ENCODE data around the gene SBF2. TPM values are rescaled to one million over a fixed set of nuclear protein-coding genes. Genes with fewer than 3 reads are reported as not detected.

SBF2 gene
- total and polyA plus RNA-seq, 2 donors (not counting 1 experiment from before 2014, with no cell fraction given), result 5.6 to 17.7 TPM

GRCh38 chr11:10274726-10275125 is 19.3 kb downstream of the SBF2 start:
- WGBS (ENCODE audit: insufficient coverage), result no CpG with 5 or more reads among the region's 1 CpG
- no peak overlapping the region for H3K4me3 Mint-ChIP-seq

GRCh38 chr11:10273738-10274137 is 20.3 kb downstream of the SBF2 start:
- Histone ChIP-seq H3K4me1 (ENCODE audit: control insufficient read depth in 2 of 2, insufficient read depth in 2 of 2, low read length in 2 of 2) (peaks cover 0 to 4% of the 10 kb centered on the region in 2 donors), H3K27ac (ENCODE audit: low read length in 2 of 2) (no peak overlapping the region), H3K9me3 (ENCODE audit: control extremely low read depth in 1 of 3, control insufficient read depth in 2 of 3, insufficient read depth in 1 of 3, low read length in 2 of 3) (no peaks in the 10 kb centered on the region), H3K4me2 (replicated peaks; ENCODE audit: low read depth, low read length, poor library complexity, severe bottlenecking) (no peak overlapping the region), H3K36me3 (replicated peaks in 1 of 2; ENCODE audit: control extremely low read depth in 1 of 2, control insufficient read depth in 1 of 2, extremely low read depth in 1 of 2, insufficient read depth in 2 of 2, low read length in 1 of 2) (no peaks in the 10 kb centered on the region), H3K4me3 (ENCODE audit: control extremely low read depth in 1 of 5, extremely low read depth in 1 of 5, insufficient read depth in 1 of 5, low read depth in 2 of 5, low read length in 4 of 5) (no peak overlapping the region), H3K9ac (ENCODE audit: low read length) (no peak overlapping the region), H3K27me3 (replicated peaks in 1 of 4; ENCODE audit: control extremely low read depth in 1 of 4, control insufficient read depth in 3 of 4, insufficient read depth in 4 of 4, low read length in 3 of 4) (no peaks in the 10 kb centered on the region), H4K20me1 (ENCODE audit: control insufficient read depth, insufficient read depth, low read length, poor library complexity, severe bottlenecking) (no peaks in the 10 kb centered on the region), H2AFZ (ENCODE audit: insufficient read depth, low read depth, low read length, poor library complexity, severe bottlenecking) (no peak overlapping the region), H3K79me2 (ENCODE audit: control insufficient read depth, insufficient read depth, low read length) (no peaks in the 10 kb centered on the region)
- intact Hi-C loops (cut with micrococcal nuclease), result no loop called here
- Mint-ChIP-seq H3K4me3 (no peak overlapping the region), H3K27me3 (peaks cover 7% of the 10 kb centered on the region), H3K9me3 (ENCODE audit: insufficient read depth) (no peaks in the 10 kb centered on the region), H3K4me1 (peaks cover 3% of the 10 kb centered on the region), H3K27ac (no peak overlapping the region)
- DNase-seq (no peak), ATAC-seq (ENCODE audit: low read depth) (no peak)
- ChIA-PET CTCF (no interaction called here), POLR2A (no interaction called here)
- TF ChIP-seq EZH2 (IDR thresholded peaks at IDR 0.05; ENCODE audit: borderline replicate concordance, insufficient read depth, low read depth, low read length, poor library complexity, severe bottlenecking), result no peak
- TF ChIP-seq CTCF (IDR thresholded peaks at IDR 0.05), result no peak

More at GRCh38 chr11:10274726-10275125, 19.3 kb downstream of the SBF2 start:
- Histone ChIP-seq H3K4me1 (ENCODE audit: control insufficient read depth in 2 of 2, insufficient read depth in 2 of 2, low read length in 2 of 2) (peaks cover 0 to 4% of the 10 kb centered on the region in 2 donors), H2AFZ (ENCODE audit: insufficient read depth, low read depth, low read length, poor library complexity, severe bottlenecking) (no peak overlapping the region), H3K27me3 (replicated peaks in 1 of 4; ENCODE audit: control extremely low read depth in 1 of 4, control insufficient read depth in 3 of 4, insufficient read depth in 4 of 4, low read length in 3 of 4) (no peaks in the 10 kb centered on the region), H3K27ac (ENCODE audit: low read length in 2 of 2) (no peak overlapping the region), H3K9ac (ENCODE audit: low read length) (no peak overlapping the region), H3K4me2 (replicated peaks; ENCODE audit: low read depth, low read length, poor library complexity, severe bottlenecking) (no peak overlapping the region), H3K9me3 (ENCODE audit: control extremely low read depth in 1 of 3, control insufficient read depth in 2 of 3, insufficient read depth in 1 of 3, low read length in 2 of 3) (no peaks in the 10 kb centered on the region), H3K4me3 (ENCODE audit: control extremely low read depth in 1 of 5, extremely low read depth in 1 of 5, insufficient read depth in 1 of 5, low read depth in 2 of 5, low read length in 4 of 5) (no peak overlapping the region), H4K20me1 (ENCODE audit: control insufficient read depth, insufficient read depth, low read length, poor library complexity, severe bottlenecking) (no peaks in the 10 kb centered on the region), H3K36me3 (replicated peaks in 1 of 2; ENCODE audit: control extremely low read depth in 1 of 2, control insufficient read depth in 1 of 2, extremely low read depth in 1 of 2, insufficient read depth in 2 of 2, low read length in 1 of 2) (no peaks in the 10 kb centered on the region), H3K79me2 (ENCODE audit: control insufficient read depth, insufficient read depth, low read length) (no peaks in the 10 kb centered on the region)
- no peak for ATAC-seq (ENCODE audit: low read depth)
- no peak for DNase-seq
- TF ChIP-seq EZH2 (IDR thresholded peaks at IDR 0.05; ENCODE audit: borderline replicate concordance, insufficient read depth, low read depth, low read length, poor library complexity, severe bottlenecking) (no peak), CTCF (IDR thresholded peaks at IDR 0.05) (no peak)
- Mint-ChIP-seq H3K27me3 (no peaks in the 10 kb centered on the region), H3K9me3 (ENCODE audit: insufficient read depth) (no peaks in the 10 kb centered on the region), H3K4me1 (peaks cover 3% of the 10 kb centered on the region), H3K27ac (no peak overlapping the region)
- CTCF ChIA-PET, result no interaction called here
- POLR2A ChIA-PET, result no interaction called here
- intact Hi-C loops (cut with micrococcal nuclease), result no loop called here

Data from B cell (primary cell).